Measurements from ENCODE around the gene RNF32.

Gene RNF32

GRCh38 chr7:156640257-156640948 is at the start of gene RNF32:
Gene RNF32, plus strand, starts transcription at chr7:156640774. Its CDS starts 3,104 bp downstream, at chr7:156643878.
- ChIA-PET CTCF (interaction anchor here (1.3 to 1.6 kb wide), 2 partner anchors 10 to 178 kb away, joined by 3 to 4 read pairs; no protein-coding TSS in a partner anchor), POLR2A (interaction anchor here (0.8 kb wide), 1 partner anchor 25 kb away, joined by 3 read pairs; no protein-coding TSS in a partner anchor)
- no peak for TF ChIP-seq CTCF (IDR thresholded peaks at IDR 0.05; ENCODE audit: insufficient read depth, low read length, missing control alignments)
- DNase-seq (ENCODE audit: low read depth, low spot score) = peak; percentile 17
- peak within 1 kb of the TSS; percentile 80 for H3K4me3 ChIP-seq (ENCODE audit: low read depth, low read length)

GRCh38 chr7:156592155-156592884 is 48.3 kb upstream of the RNF32 start:
- no peak for TF ChIP-seq CTCF (IDR thresholded peaks at IDR 0.05; ENCODE audit: insufficient read depth, low read length, missing control alignments)
- DNase-seq (ENCODE audit: low read depth, low spot score) = no peak
- ChIA-PET CTCF (no interaction called here), POLR2A (no interaction called here)
- H3K4me3 ChIP-seq (ENCODE audit: low read depth, low read length) = no peak overlapping the region

GRCh38 chr7:156594283-156595080 is 46.1 kb upstream of the RNF32 start:
- ChIA-PET POLR2A (no interaction called here), CTCF (no interaction called here)
- TF ChIP-seq CTCF (IDR thresholded peaks at IDR 0.05; ENCODE audit: insufficient read depth, low read length, missing control alignments) = no peak
- no peak for DNase-seq (ENCODE audit: low read depth, low spot score)
- no peak overlapping the region for H3K4me3 ChIP-seq (ENCODE audit: low read depth, low read length)

- TF ChIP-seq CTCF (IDR thresholded peaks at IDR 0.05; ENCODE audit: insufficient read depth, low read length, missing control alignments) = no peak
- H3K4me3 ChIP-seq (ENCODE audit: low read depth, low read length) = no peak overlapping the region
- ChIA-PET POLR2A (no interaction called here), CTCF (no interaction called here)
- no peak for DNase-seq (ENCODE audit: low read depth, low spot score)
Measured at GRCh38 chr7:156600496-156600895, 40.1 kb upstream of the RNF32 start.

GRCh38 chr7:156602283-156602682 is 38.3 kb upstream of the RNF32 start:
- no peak overlapping the region for H3K4me3 ChIP-seq (ENCODE audit: low read depth, low read length)
- no peak for TF ChIP-seq CTCF (IDR thresholded peaks at IDR 0.05; ENCODE audit: insufficient read depth, low read length, missing control alignments)
- ChIA-PET CTCF (no interaction called here), POLR2A (no interaction called here)
- no peak for DNase-seq (ENCODE audit: low read depth, low spot score)

GRCh38 chr7:156603011-156603410 is 37.6 kb upstream of the RNF32 start:
- POLR2A ChIA-PET = no interaction called here
- no peak for TF ChIP-seq CTCF (IDR thresholded peaks at IDR 0.05; ENCODE audit: insufficient read depth, low read length, missing control alignments)
- H3K4me3 ChIP-seq (ENCODE audit: low read depth, low read length) = no peak overlapping the region
- CTCF ChIA-PET = no interaction called here
- no peak for DNase-seq (ENCODE audit: low read depth, low spot score)
